GM12864 (cell line): ENCODE results near the gene SPRR1B.
"Not testable (repeated sequence)": the region's sequence is repeated elsewhere in the genome, so short reads cannot be mapped to it uniquely, and the experiment has no call there.

Source experiments
- DNase-seq: peaks from one replicate; pipeline ENCODE4 v3.0.0-alpha.2; 2011; ENCODE audit warnings: low read depth
- H3K4me3 ChIP-seq: 2 replicates; pipeline ENCODE4 v1.5.1; 2011; ENCODE audit warnings: mild to moderate bottlenecking, low read depth, low read length, control low read depth
- CTCF ChIP-seq: IDR thresholded peaks from 2 replicates; pipeline ENCODE4 v1.5.1; 2011; ENCODE audit warnings: low read depth, mild to moderate bottlenecking, moderate library complexity, low read length, control low read depth, inconsistent platforms; ENCODE audit errors: missing control alignments

SPRR1B gene

GRCh38 chr1:153040950-153041631, 10.1 kb downstream of the SPRR1B start, which contains the start of gene SPRR2D:
TSS of gene SPRR2D (minus strand) at chr1:153041120. CDS start at chr1:153040346, 774 bp downstream.
- H3K4me3 ChIP-seq, result no peak within 1 kb of the TSS
- TF ChIP-seq CTCF, result no peak
- no peak for DNase-seq

- no peak overlapping the region for H3K4me3 ChIP-seq
- no peak for DNase-seq
- no peak for TF ChIP-seq CTCF
Observed at GRCh38 chr1:153049211-153049610, 18.2 kb downstream of the SPRR1B start.

GRCh38 chr1:153056111-153056510, 25.1 kb downstream of the SPRR1B start:
- not testable (repeated sequence) for DNase-seq

GRCh38 chr1:153057375-153057774, 26.4 kb downstream of the SPRR1B start, which contains the start of gene SPRR2A:
TSS of gene SPRR2A (minus strand) at chr1:153057512. CDS start at chr1:153056735, 777 bp downstream.
- H3K4me3 ChIP-seq, result no peak within 1 kb of the TSS
- DNase-seq, result no peak
- no peak for TF ChIP-seq CTCF

More at GRCh38 chr1:153056111-153056510, 25.1 kb downstream of the SPRR1B start:
- not testable (repeated sequence) for H3K4me3 ChIP-seq

- no peak for TF ChIP-seq CTCF
- H3K4me3 ChIP-seq, result no peak overlapping the region
- DNase-seq, result no peak
Observed at GRCh38 chr1:153058154-153058553, 27.2 kb downstream of the SPRR1B start.

- DNase-seq, result no peak
- H3K4me3 ChIP-seq, result no peak overlapping the region
- no peak for TF ChIP-seq CTCF
Observed at GRCh38 chr1:153058826-153059784, 28.1 kb downstream of the SPRR1B start.

GRCh38 chr1:153070243-153070642, 39.2 kb downstream of the SPRR1B start:
- no peak overlapping the region for H3K4me3 ChIP-seq
- no peak for TF ChIP-seq CTCF

More at GRCh38 chr1:153070243-153070642, 39.2 kb downstream of the SPRR1B start:
- DNase-seq, result no peak
